GM12801 (cell line): Measurements from ENCODE around the gene RECQL5.

ENCODE experiments used
- TF ChIP-seq, protein P1 (sequence below): IDR thresholded peaks from one replicate; pipeline ENCODE4 v1.5.1; 2011; ENCODE audit warnings: control low read depth; ENCODE audit not compliant: insufficient read length; ENCODE audit errors: extremely low read depth

Gene RECQL5

GRCh38 chr17:75592348-75593020, 74.5 kb downstream of the RECQL5 start:
- TF ChIP-seq, protein P1, sequence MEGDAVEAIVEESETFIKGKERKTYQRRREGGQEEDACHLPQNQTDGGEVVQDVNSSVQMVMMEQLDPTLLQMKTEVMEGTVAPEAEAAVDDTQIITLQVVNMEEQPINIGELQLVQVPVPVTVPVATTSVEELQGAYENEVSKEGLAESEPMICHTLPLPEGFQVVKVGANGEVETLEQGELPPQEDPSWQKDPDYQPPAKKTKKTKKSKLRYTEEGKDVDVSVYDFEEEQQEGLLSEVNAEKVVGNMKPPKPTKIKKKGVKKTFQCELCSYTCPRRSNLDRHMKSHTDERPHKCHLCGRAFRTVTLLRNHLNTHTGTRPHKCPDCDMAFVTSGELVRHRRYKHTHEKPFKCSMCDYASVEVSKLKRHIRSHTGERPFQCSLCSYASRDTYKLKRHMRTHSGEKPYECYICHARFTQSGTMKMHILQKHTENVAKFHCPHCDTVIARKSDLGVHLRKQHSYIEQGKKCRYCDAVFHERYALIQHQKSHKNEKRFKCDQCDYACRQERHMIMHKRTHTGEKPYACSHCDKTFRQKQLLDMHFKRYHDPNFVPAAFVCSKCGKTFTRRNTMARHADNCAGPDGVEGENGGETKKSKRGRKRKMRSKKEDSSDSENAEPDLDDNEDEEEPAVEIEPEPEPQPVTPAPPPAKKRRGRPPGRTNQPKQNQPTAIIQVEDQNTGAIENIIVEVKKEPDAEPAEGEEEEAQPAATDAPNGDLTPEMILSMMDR = no peak

- TF ChIP-seq, protein P1 = no peak
These were observed 75.1 kb downstream of the RECQL5 start for GRCh38 chr17:75591722-75592302.

DNA sequence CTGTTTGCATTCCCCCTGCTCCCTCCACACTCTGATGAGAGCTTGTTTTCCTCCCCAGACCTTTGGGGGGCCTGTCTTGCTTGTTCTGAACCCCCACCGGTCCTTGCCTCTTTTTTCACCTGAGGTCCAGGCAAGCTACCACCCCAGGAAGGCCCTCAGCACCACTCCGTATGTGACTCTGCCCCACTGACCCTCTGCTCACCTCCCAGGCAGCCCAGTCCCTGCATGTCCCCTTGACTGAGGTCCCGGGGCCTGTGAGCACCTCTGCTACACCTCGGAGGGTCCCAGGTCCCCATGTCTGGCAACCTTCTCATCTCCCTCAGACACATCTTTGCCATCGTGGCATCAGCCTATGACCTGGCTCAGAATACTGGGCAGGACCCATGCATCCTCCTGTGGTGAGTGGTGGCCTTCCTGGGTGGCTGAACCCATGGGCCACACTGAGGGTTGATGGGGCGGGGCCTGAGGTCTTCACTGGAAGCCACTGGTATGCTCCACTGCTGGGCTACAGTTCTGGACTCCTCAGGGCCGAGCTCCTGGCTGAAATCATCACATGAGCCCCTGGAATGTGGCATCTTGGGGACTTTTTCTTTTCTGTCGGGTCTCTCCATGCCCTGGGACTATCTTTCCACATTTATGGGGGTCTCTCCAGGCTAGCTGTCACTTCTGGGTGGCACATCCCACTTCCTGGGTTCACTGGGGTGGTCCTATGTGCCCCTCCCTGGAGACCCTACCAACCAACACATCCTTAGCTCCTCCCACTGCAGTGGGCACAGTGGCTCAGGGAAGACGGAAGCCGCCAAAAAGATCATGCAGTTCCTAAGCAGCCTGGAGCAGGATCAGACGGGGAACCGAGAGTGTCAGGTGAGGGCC, 75.9 kb downstream of the RECQL5 start:
- TF ChIP-seq, protein P1 = no peak

DNA sequence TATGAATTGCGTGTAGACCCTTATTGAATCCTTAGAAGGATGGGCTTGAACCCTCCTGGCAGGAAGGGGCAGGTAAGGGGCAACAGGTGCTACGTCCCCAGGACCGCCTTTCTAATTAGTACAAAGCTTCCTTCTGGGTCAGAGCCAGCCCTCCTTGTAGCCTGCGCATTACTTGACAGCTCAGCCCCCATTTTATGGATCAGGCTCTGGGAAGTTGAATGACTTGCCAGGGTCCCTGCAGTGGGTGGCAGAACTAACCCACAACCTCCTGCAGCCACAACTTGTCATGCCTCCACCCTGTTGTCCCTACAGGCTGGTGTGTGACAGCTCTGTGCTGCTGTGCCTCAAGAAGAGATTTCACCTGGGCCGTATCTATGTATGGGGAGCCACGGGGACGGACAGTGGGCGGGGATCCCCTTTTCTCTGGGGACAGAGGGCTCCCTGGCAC, 76.6 kb downstream of the RECQL5 start:
- TF ChIP-seq, protein P1 = no peak

DNA sequence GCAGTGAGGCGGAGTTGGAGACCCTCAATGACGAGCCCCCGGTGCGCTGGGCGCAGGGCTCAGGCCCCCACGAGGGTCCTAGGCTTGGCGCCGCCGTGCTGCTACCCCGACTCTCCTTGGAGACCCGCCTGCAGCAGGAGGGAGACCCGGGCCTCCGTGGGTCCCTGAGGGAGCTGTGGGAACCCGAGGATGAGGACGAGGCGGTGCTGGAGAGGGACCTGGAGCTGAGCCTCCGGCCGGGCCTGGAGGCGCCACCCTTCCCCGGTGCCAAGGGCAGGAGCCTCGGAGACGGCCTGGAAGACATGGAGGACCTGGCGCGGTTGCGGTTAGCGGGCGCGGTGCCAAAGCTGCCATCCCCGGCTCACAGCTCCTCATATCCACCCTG, 77.0 kb downstream of the RECQL5 start:
- TF ChIP-seq, protein P1 = no peak

GRCh38 chr17:75589012-75589918, 77.7 kb downstream of the RECQL5 start:
- TF ChIP-seq, protein P1 = no peak
